ENCODE results near the gene CISD3.

- TF ChIP-seq POLR2A (IDR thresholded peaks at IDR 0.05), result no peak
- TF ChIP-seq, protein P1, sequence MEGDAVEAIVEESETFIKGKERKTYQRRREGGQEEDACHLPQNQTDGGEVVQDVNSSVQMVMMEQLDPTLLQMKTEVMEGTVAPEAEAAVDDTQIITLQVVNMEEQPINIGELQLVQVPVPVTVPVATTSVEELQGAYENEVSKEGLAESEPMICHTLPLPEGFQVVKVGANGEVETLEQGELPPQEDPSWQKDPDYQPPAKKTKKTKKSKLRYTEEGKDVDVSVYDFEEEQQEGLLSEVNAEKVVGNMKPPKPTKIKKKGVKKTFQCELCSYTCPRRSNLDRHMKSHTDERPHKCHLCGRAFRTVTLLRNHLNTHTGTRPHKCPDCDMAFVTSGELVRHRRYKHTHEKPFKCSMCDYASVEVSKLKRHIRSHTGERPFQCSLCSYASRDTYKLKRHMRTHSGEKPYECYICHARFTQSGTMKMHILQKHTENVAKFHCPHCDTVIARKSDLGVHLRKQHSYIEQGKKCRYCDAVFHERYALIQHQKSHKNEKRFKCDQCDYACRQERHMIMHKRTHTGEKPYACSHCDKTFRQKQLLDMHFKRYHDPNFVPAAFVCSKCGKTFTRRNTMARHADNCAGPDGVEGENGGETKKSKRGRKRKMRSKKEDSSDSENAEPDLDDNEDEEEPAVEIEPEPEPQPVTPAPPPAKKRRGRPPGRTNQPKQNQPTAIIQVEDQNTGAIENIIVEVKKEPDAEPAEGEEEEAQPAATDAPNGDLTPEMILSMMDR (IDR thresholded peaks at IDR 0.05), result no peak
Observed at GRCh38 chr17:38721802-38722201, 8.3 kb upstream of the CISD3 start.
